ENCODE results near the gene EIF5A2.

The EIF5A2 gene

DNA sequence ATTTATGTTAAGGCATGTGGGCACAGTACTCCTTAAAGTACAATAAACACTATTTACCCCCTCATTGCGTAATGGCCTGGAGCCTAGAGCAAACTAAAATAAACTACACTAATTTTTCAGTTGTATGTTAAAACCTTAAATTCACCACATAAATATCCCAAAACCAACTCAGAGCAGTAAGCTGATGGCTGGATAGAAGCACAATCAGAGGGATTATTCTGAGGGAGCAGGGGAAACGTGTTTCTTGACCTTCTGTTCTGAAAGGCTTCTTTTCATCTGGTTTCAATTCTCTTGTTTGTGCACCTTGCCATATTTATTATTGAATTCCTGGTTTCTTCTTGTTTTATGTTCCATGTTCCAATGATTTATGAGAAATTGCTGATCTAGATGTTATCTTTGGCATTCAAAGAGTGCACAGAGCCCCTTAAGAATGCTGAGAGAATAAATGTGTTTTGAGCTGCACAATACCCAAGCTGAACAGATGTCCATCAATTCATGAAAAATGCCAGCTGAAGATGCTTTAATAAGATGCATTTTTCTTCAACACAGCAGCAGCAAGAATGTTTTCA lies 68.1 kb downstream of the EIF5A2 start:
- Histone ChIP-seq H3K27me3 (ENCODE audit: control insufficient read depth in 1 of 2, insufficient read depth in 2 of 2, low read length in 2 of 2) (no peaks in the 10 kb centered on the region), H3K4me1 (ENCODE audit: insufficient read depth, low read length) (no peaks in the 10 kb centered on the region), H3K27ac (ENCODE audit: low read depth, low read length) (no peak overlapping the region), H3K9ac (ENCODE audit: low read length) (no peak overlapping the region), H3K9me3 (ENCODE audit: low read length) (no peaks in the 10 kb centered on the region), H3K4me3 (ENCODE audit: low read depth in 1 of 2, low read length in 2 of 2) (no peak overlapping the region), H3K36me3 (ENCODE audit: insufficient read depth, low read length) (no peaks in the 10 kb centered on the region)

- no peaks in the 10 kb centered on the region for H3K27me3 ChIP-seq (ENCODE audit: control insufficient read depth in 1 of 2, insufficient read depth in 2 of 2, low read length in 2 of 2)
These were observed 68.8 kb downstream of the EIF5A2 start for GRCh38 chr3:170839518-170840100.

More at GRCh38 chr3:170839518-170840100, 68.8 kb downstream of the EIF5A2 start:
- no peaks in the 10 kb centered on the region for H3K9me3 ChIP-seq (ENCODE audit: low read length)
- H3K4me3 ChIP-seq (ENCODE audit: low read depth in 1 of 2, low read length in 2 of 2), result no peak overlapping the region
- no peak overlapping the region for H3K27ac ChIP-seq (ENCODE audit: low read depth, low read length)
- H3K9ac ChIP-seq (ENCODE audit: low read length), result no peak overlapping the region
- H3K36me3 ChIP-seq (ENCODE audit: insufficient read depth, low read length), result no peaks in the 10 kb centered on the region
- no peaks in the 10 kb centered on the region for H3K4me1 ChIP-seq (ENCODE audit: insufficient read depth, low read length)
